ENCODE results near the gene MAST4. TPM values are rescaled to one million over a fixed set of nuclear protein-coding genes. Genes with fewer than 3 reads are reported as not detected.

The MAST4 gene
- total RNA-seq, 1 donor from 2014 or later: 0.99 TPM

GRCh38 chr5:66603881-66604280 lies 7.7 kb downstream of the MAST4 start:
- Histone ChIP-seq H2AFZ (replicated peaks) (no peak overlapping the region), H3K27ac (no peak overlapping the region), H3K4me1 (no peaks in the 10 kb centered on the region), H3K4me3 (no peak overlapping the region), H3K4me2 (no peak overlapping the region), H3K36me3 (no peaks in the 10 kb centered on the region), H3K27me3 (peaks cover 45% of the 10 kb centered on the region), H3K9ac (no peak overlapping the region), H3K9me3 (ENCODE audit: low read depth) (no peaks in the 10 kb centered on the region), H3K79me2 (ENCODE audit: low read depth) (no peaks in the 10 kb centered on the region), H3F3A (ENCODE audit: low read depth) (peaks cover 4% of the 10 kb centered on the region), H4K20me1 (ENCODE audit: low read depth) (peaks cover 5% of the 10 kb centered on the region)
- no peaks in the 10 kb centered on the region for H3K9me3 Mint-ChIP-seq
- no peaks in the 10 kb centered on the region for H3K4me1 Mint-ChIP-seq
- no peaks in the 10 kb centered on the region for H3K36me3 Mint-ChIP-seq
- H3K27me3 Mint-ChIP-seq (ENCODE audit: insufficient read depth, low read depth): peaks cover 3% of the 10 kb centered on the region
- TF ChIP-seq CTCF (IDR thresholded peaks at IDR 0.05) (no peak), EZH2phosphoT487 (IDR thresholded peaks at IDR 0.05) (no peak), EZH2 (IDR thresholded peaks at IDR 0.05) (no peak)
- H3K27ac Mint-ChIP-seq: no peak overlapping the region
- H3K4me3 Mint-ChIP-seq: no peak overlapping the region
- DNase-seq (ENCODE audit: low spot score): no peak

GRCh38 chr5:66606713-66607112 lies 10.5 kb downstream of the MAST4 start:
- H3K27me3 Mint-ChIP-seq (ENCODE audit: insufficient read depth, low read depth): no peaks in the 10 kb centered on the region
- no peak overlapping the region for H3K4me2 ChIP-seq
- peaks cover 16% of the 10 kb centered on the region for H3K27me3 ChIP-seq
- H3K4me3 Mint-ChIP-seq: no peak overlapping the region
- H3K4me3 ChIP-seq: no peak overlapping the region
- no peaks in the 10 kb centered on the region for H3K36me3 ChIP-seq
- H3K79me2 ChIP-seq (ENCODE audit: low read depth): no peaks in the 10 kb centered on the region
- H3K36me3 Mint-ChIP-seq: no peaks in the 10 kb centered on the region
- DNase-seq (ENCODE audit: low spot score): no peak
- H3K9ac ChIP-seq: no peak overlapping the region
- H3K4me1 Mint-ChIP-seq: no peaks in the 10 kb centered on the region
- H3K27ac Mint-ChIP-seq: no peak overlapping the region
- no peak overlapping the region for H2AFZ ChIP-seq (replicated peaks)
- H3K9me3 Mint-ChIP-seq: no peaks in the 10 kb centered on the region
- H3K27ac ChIP-seq: no peak overlapping the region
- H3K9me3 ChIP-seq (ENCODE audit: low read depth): no peaks in the 10 kb centered on the region
- H4K20me1 ChIP-seq (ENCODE audit: low read depth): no peaks in the 10 kb centered on the region
- H3F3A ChIP-seq (ENCODE audit: low read depth): peaks cover 4% of the 10 kb centered on the region
- TF ChIP-seq CTCF (IDR thresholded peaks at IDR 0.05) (no peak), EZH2 (IDR thresholded peaks at IDR 0.05) (no peak), EZH2phosphoT487 (IDR thresholded peaks at IDR 0.05) (no peak)
- no peaks in the 10 kb centered on the region for H3K4me1 ChIP-seq

- no peaks in the 10 kb centered on the region for H3K36me3 Mint-ChIP-seq
- no peak for TF ChIP-seq EZH2phosphoT487 (IDR thresholded peaks at IDR 0.05)
- TF ChIP-seq EZH2 (IDR thresholded peaks at IDR 0.05): no peak
- no peak for TF ChIP-seq CTCF (IDR thresholded peaks at IDR 0.05)
- Histone ChIP-seq H2AFZ (replicated peaks) (no peak overlapping the region), H3K79me2 (ENCODE audit: low read depth) (no peaks in the 10 kb centered on the region), H3K36me3 (no peaks in the 10 kb centered on the region), H3K9ac (no peak overlapping the region), H4K20me1 (ENCODE audit: low read depth) (no peaks in the 10 kb centered on the region), H3K27me3 (no peaks in the 10 kb centered on the region), H3K4me1 (peaks cover 4% of the 10 kb centered on the region), H3K9me3 (ENCODE audit: low read depth) (no peaks in the 10 kb centered on the region), H3K4me2 (no peak overlapping the region), H3F3A (ENCODE audit: low read depth) (peaks cover 4% of the 10 kb centered on the region), H3K4me3 (no peak overlapping the region), H3K27ac (no peak overlapping the region)
- H3K9me3 Mint-ChIP-seq: no peaks in the 10 kb centered on the region
- no peaks in the 10 kb centered on the region for H3K27me3 Mint-ChIP-seq (ENCODE audit: insufficient read depth, low read depth)
- no peak overlapping the region for H3K4me3 Mint-ChIP-seq
- H3K4me1 Mint-ChIP-seq: no peaks in the 10 kb centered on the region
- no peak for DNase-seq (ENCODE audit: low spot score)
- no peak overlapping the region for H3K27ac Mint-ChIP-seq
These were observed 12.3 kb downstream of the MAST4 start for GRCh38 chr5:66608501-66608900.

Measured in neural progenitor cell (in vitro differentiated cells).